Fibroblast of lung (primary cell): Measurements from ENCODE around the gene TSACC. TPM values are rescaled to one million over a fixed set of nuclear protein-coding genes. Genes with fewer than 3 reads are reported as not detected.

Experiments
- DNase-seq, 2 donors: peaks; one replicate each; pipeline versions ENCODE4 v3.0.0 to v3.0.0-alpha.2; 2010; ENCODE audit warnings: low read depth in 2 of 2
- H2AFZ ChIP-seq: 2 replicates; pipeline ENCODE4 v1.5.1; 2012; ENCODE audit warnings: low read length, control low read depth, inconsistent platforms
- H3K27ac ChIP-seq: 2 replicates; pipeline ENCODE4 v1.5.1; 2011; ENCODE audit warnings: low read length, control low read depth; ENCODE audit not compliant: insufficient read depth
- H3K27me3 ChIP-seq: 2 replicates; pipeline ENCODE4 v1.5.1; 2011; ENCODE audit warnings: mild to moderate bottlenecking, low read length; ENCODE audit not compliant: control insufficient read depth, insufficient read depth
- H3K36me3 ChIP-seq: 2 replicates; pipeline ENCODE4 v1.5.1; 2011; ENCODE audit warnings: low read length; ENCODE audit not compliant: control insufficient read depth, insufficient read depth
- H3K4me1 ChIP-seq: 2 replicates; pipeline ENCODE4 v1.5.1; 2011; ENCODE audit warnings: low read length; ENCODE audit not compliant: control insufficient read depth, insufficient read depth; ENCODE audit errors: extremely low read depth
- H3K4me2 ChIP-seq: 2 replicates; pipeline ENCODE4 v1.5.1; 2011; ENCODE audit warnings: low read length, control low read depth; ENCODE audit not compliant: insufficient read depth; ENCODE audit errors: extremely low read depth
- H3K4me3 ChIP-seq, 4 experiments: fragments of 200-600 bp in 1 of 4; sonication (generic) in 1 of 4; replicated peaks in 1 of 4; 2 replicates each; pipeline ENCODE4 v1.5.1; 2011 to 2016; ENCODE audit warnings: low read length in 4 of 4, low read depth in 3 of 4, mild to moderate bottlenecking in 3 of 4, control low read depth in 2 of 4, inconsistent platforms in 1 of 4, mixed read lengths in 1 of 4; ENCODE audit not compliant: insufficient read depth in 1 of 4; ENCODE audit errors: control extremely low read depth in 1 of 4
- H3K79me2 ChIP-seq: 2 replicates; pipeline ENCODE4 v1.5.1; 2012; ENCODE audit warnings: mild to moderate bottlenecking, low read length, inconsistent platforms; ENCODE audit not compliant: control insufficient read depth, insufficient read depth
- H3K9ac ChIP-seq: 2 replicates; pipeline ENCODE4 v1.5.1; 2011; ENCODE audit warnings: mild to moderate bottlenecking, low read length, control low read depth; ENCODE audit not compliant: insufficient read depth
- H3K9me3 ChIP-seq: 2 replicates; pipeline ENCODE4 v1.5.1; 2012; ENCODE audit warnings: low read depth, low read length; ENCODE audit not compliant: control insufficient read depth, insufficient read depth
- H4K20me1 ChIP-seq: 2 replicates; pipeline ENCODE4 v1.5.1; 2011; ENCODE audit warnings: low read length; ENCODE audit not compliant: control insufficient read depth, insufficient read depth; ENCODE audit errors: extremely low read depth
- CTCF ChIP-seq, 2 donors: IDR thresholded peaks in 1 of 2; conservative IDR thresholded peaks in 1 of 2; 1 replicate in 1 of 2; 2 replicates in 1 of 2; pipeline ENCODE4 v1.5.1; 2011 to 2012; ENCODE audit warnings: low read length in 2 of 2, control low read depth in 1 of 2, inconsistent platforms in 1 of 2, low read depth in 1 of 2, mild to moderate bottlenecking in 1 of 2
- EZH2 ChIP-seq: IDR thresholded peaks from 2 replicates; pipeline ENCODE4 v1.5.1; 2012; ENCODE audit warnings: low read length, control low read depth, mild to moderate bottlenecking; ENCODE audit errors: missing control alignments
- polyA plus RNA-seq, 2 donors: library from polyadenylated mRNA; depleted of rRNA in 1 of 2; stranded (reverse) in 1 of 2; unstranded in 1 of 2; fragments of >200 nt; gene quantifications; 2 replicates each; pipeline ENCODE4 v1.2.1, GENCODE V29; 2011 to 2012; ENCODE audit warnings: missing spikeins in 1 of 2
- total RNA-seq: library from RNA; depleted of rRNA; stranded (reverse); fragments of >200 nt; gene quantifications from 2 replicates; pipeline ENCODE4 v1.2.1, GENCODE V29; 2014

The TSACC gene
- total and polyA plus RNA-seq, 2 donors (not counting 1 experiment from before 2014, with no cell fraction given): 0.50 to 0.54 TPM

- no peak overlapping the region for H3K9ac ChIP-seq
- no peaks in the 10 kb centered on the region for H3K4me1 ChIP-seq
- H2AFZ ChIP-seq: no peak overlapping the region
- no peak overlapping the region for H3K27ac ChIP-seq
- H3K27me3 ChIP-seq: peaks cover 28% of the 10 kb centered on the region
- DNase-seq: no peak
- no peaks in the 10 kb centered on the region for H3K79me2 ChIP-seq
- TF ChIP-seq CTCF (conservative IDR thresholded peaks at IDR 0.05 in 1 of 2, IDR thresholded peaks at IDR 0.05 in 1 of 2; ENCODE audit: low read depth in 1 of 2, low read length in 2 of 2) (no peak), EZH2 (no peak)
- H4K20me1 ChIP-seq: no peaks in the 10 kb centered on the region
- H3K36me3 ChIP-seq: no peaks in the 10 kb centered on the region
- no peaks in the 10 kb centered on the region for H3K9me3 ChIP-seq
- no peak overlapping the region for H3K4me2 ChIP-seq
- no peak overlapping the region for H3K4me3 ChIP-seq
Observed at GRCh38 chr1:156356262-156356874, 18.0 kb downstream of the TSACC start.

- Histone ChIP-seq H3K9me3 (no peaks in the 10 kb centered on the region), H2AFZ (no peak overlapping the region), H3K27ac (no peak overlapping the region), H3K4me2 (no peak overlapping the region), H3K36me3 (no peaks in the 10 kb centered on the region), H3K4me1 (no peaks in the 10 kb centered on the region), H3K79me2 (no peaks in the 10 kb centered on the region), H3K27me3 (peaks cover 27% of the 10 kb centered on the region), H3K9ac (no peak overlapping the region), H4K20me1 (no peaks in the 10 kb centered on the region), H3K4me3 (no peak overlapping the region)
- TF ChIP-seq CTCF (conservative IDR thresholded peaks at IDR 0.05 in 1 of 2, IDR thresholded peaks at IDR 0.05 in 1 of 2; ENCODE audit: low read depth in 1 of 2, low read length in 2 of 2) (peak; percentile 57 to 82), EZH2 (peak; percentile 34)
- no peak for DNase-seq
Observed at GRCh38 chr1:156356875-156357534, 18.7 kb downstream of the TSACC start.

GRCh38 chr1:156357977-156358376, 19.7 kb downstream of the TSACC start:
- no peaks in the 10 kb centered on the region for H3K79me2 ChIP-seq
- H4K20me1 ChIP-seq: no peaks in the 10 kb centered on the region
- peaks cover 23% of the 10 kb centered on the region for H3K27me3 ChIP-seq
- DNase-seq: no peak
- no peak for TF ChIP-seq CTCF (conservative IDR thresholded peaks at IDR 0.05 in 1 of 2, IDR thresholded peaks at IDR 0.05 in 1 of 2; ENCODE audit: low read depth in 1 of 2, low read length in 2 of 2)
- no peak for TF ChIP-seq EZH2
- no peaks in the 10 kb centered on the region for H3K4me1 ChIP-seq
- no peak overlapping the region for H3K9ac ChIP-seq
- no peaks in the 10 kb centered on the region for H3K9me3 ChIP-seq
- no peaks in the 10 kb centered on the region for H3K36me3 ChIP-seq
- H3K4me3 ChIP-seq: no peak overlapping the region
- no peak overlapping the region for H3K27ac ChIP-seq
- no peak overlapping the region for H2AFZ ChIP-seq
- no peak overlapping the region for H3K4me2 ChIP-seq
